ENCODE measurements around the gene POLE4.

Gene POLE4

DNA sequence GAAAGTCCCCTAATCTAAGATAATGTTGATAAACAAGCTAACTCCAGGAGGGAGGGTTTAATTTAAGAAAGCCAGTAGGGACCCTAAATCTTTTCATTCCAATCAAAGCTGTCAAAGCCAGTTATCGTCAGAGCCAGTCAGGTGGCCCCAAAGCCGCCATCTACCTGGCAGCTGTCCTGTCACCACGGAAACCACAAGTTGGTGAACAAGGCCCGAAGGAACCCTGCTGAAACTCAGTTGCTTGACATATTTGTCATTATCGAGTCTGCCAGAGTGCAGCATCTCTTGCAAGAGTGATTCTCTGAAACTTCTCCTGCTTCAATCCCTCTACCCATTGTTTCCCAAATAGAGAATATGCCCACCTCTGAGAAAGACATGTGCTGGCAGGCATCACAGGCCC lies 30.8 kb upstream of the POLE4 start:
- no peak for DNase-seq (ENCODE audit: low read depth)
- no peak overlapping the region for H3K4me3 ChIP-seq (ENCODE audit: control insufficient read depth, low read depth, low read length)
- TF ChIP-seq, protein P1, sequence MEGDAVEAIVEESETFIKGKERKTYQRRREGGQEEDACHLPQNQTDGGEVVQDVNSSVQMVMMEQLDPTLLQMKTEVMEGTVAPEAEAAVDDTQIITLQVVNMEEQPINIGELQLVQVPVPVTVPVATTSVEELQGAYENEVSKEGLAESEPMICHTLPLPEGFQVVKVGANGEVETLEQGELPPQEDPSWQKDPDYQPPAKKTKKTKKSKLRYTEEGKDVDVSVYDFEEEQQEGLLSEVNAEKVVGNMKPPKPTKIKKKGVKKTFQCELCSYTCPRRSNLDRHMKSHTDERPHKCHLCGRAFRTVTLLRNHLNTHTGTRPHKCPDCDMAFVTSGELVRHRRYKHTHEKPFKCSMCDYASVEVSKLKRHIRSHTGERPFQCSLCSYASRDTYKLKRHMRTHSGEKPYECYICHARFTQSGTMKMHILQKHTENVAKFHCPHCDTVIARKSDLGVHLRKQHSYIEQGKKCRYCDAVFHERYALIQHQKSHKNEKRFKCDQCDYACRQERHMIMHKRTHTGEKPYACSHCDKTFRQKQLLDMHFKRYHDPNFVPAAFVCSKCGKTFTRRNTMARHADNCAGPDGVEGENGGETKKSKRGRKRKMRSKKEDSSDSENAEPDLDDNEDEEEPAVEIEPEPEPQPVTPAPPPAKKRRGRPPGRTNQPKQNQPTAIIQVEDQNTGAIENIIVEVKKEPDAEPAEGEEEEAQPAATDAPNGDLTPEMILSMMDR (IDR thresholded peaks at IDR 0.05; ENCODE audit: control insufficient read depth, insufficient read depth, low read depth, low read length, missing control alignments) = no peak

DNA sequence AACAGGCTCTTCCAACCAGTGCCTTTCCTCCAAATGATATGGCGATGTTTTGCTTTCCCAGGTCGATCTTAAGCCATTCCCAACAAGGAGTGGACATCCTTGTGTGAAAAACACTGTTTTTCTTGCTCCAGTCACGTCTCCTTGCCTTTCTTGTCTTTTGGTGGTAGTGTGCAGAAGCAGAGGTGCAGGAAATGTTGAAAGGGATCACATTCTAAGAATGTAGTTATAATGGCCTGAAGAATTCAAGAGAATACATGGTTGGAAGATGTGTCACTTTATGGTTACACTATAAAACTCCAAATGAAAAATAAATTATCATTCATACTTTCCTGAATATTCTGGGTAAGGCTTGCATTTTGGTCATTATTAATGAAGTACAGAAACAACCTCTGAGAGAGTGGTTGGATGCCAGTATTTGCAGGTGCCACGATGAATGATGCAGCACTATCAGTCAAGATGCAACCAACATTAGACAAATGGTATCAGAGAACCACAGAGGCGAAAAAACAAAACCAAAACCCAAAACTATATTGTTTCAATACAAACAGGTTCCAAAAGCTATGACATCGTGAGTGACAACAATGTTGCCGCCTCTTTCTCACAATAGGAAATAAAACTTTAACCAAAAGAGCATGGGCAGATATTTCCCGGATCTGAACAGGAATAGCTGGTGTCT lies 27.5 kb upstream of the POLE4 start:
- TF ChIP-seq, protein P1 (IDR thresholded peaks at IDR 0.05; ENCODE audit: control insufficient read depth, insufficient read depth, low read depth, low read length, missing control alignments) = no peak
- no peak overlapping the region for H3K4me3 ChIP-seq (ENCODE audit: control insufficient read depth, low read depth, low read length)
- no peak for DNase-seq (ENCODE audit: low read depth)

DNA sequence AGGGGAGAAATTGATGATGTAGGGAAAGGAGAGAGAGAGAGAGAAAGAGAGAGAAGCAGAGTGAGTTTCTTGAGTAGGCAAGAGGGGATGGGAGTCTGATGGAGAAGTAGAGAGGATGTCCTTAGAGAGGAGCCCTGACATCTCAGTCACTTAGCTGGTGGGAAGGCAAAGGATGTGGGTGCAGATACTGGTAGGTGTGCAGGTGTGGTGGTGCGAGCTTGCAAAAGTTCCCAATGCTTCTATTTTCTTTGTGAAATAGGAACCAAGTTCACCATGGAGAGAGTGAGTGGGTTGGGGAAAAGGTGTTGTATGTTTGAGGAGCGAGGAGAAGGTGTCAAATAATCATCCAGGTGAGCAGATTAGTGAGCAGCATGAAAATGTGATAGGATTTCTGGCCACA lies 26.5 kb upstream of the POLE4 start:
- no peak overlapping the region for H3K4me3 ChIP-seq (ENCODE audit: control insufficient read depth, low read depth, low read length)
- TF ChIP-seq, protein P1 (IDR thresholded peaks at IDR 0.05; ENCODE audit: control insufficient read depth, insufficient read depth, low read depth, low read length, missing control alignments) = no peak

DNA sequence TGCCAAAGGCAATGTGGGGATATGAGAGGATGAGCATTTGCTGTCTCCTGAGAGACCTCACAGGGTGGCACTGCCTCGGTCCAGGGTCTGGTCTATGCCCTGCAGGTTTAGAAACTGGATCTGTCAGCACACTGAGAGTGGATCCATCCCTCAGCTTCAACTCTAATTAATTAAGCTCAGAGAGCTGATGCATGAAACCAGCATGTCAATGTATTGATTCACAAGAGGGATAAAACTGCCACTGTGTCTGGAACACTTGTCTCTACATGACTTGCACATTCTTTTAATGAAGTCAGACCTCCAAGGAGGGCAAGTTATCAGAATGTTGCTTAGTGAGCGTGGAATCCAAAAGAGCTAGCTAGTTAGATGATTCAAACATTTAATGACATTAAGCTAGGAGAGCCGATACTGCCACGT lies 22.5 kb upstream of the POLE4 start:
- H3K4me3 ChIP-seq (ENCODE audit: control insufficient read depth, low read depth, low read length) = no peak overlapping the region
- TF ChIP-seq, protein P1 (IDR thresholded peaks at IDR 0.05; ENCODE audit: control insufficient read depth, insufficient read depth, low read depth, low read length, missing control alignments) = no peak
- no peak for DNase-seq (ENCODE audit: low read depth)

More for the DNA sequence above, 26.5 kb upstream of the POLE4 start:
- no peak for DNase-seq (ENCODE audit: low read depth)

DNA sequence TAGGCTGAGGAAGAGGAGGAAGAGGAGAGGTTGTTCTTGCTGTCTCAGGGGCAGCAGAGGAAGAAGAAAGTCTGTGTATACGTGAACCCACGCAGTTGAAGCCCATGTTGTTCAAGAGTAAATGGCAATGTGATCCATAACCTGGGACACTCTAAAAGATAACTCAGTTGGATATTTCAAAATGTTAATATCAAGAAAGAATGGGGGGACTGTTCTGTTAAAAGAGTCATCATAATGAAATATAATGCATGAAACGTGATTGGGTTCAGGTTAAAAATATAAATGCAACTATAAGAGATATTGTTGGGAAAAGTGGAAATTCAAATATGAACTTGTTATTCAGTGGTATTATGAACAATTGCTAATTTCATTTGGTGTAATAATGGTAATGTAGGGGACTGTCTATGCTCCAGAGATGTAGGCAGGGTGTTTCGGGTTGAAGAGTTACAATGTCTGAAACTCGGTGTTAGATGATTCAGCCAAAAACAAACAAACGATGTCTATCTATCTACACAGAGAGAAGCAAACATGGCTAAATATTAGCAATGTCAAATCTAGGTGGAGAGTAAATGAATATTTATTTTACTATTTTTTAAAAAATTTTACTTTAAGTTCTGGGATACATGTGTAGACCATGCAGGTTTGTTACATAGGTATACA lies 21.1 kb upstream of the POLE4 start:
- TF ChIP-seq, protein P1 (IDR thresholded peaks at IDR 0.05; ENCODE audit: control insufficient read depth, insufficient read depth, low read depth, low read length, missing control alignments) = no peak
- H3K4me3 ChIP-seq (ENCODE audit: control insufficient read depth, low read depth, low read length) = no peak overlapping the region
- no peak for DNase-seq (ENCODE audit: low read depth)

DNA sequence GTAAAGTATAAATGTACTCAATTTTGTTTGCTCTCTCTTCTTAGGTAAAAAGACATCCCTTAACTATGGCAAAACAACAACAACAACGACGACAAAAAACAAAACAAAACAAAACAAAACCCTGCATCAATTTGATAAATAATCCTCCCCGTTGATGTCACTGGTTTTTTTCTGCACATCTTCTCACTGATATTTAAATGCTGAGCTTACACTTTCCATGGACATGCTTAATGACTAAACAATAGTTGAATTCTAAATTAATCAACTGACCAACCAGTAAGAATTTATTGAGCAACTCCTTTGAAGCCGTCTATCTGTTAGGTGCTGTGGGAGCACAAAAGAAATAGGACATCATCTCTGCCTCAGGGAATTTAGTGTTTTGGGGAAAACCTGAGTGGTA lies 20.2 kb upstream of the POLE4 start:
- no peak overlapping the region for H3K4me3 ChIP-seq (ENCODE audit: control insufficient read depth, low read depth, low read length)
- DNase-seq (ENCODE audit: low read depth) = no peak
- TF ChIP-seq, protein P1 (IDR thresholded peaks at IDR 0.05; ENCODE audit: control insufficient read depth, insufficient read depth, low read depth, low read length, missing control alignments) = no peak
